HG03571 (cell line): ENCODE results near the gene MAP2.

Experiments used
- ATAC-seq: cut with Tn5 transposase; IDR thresholded peaks from one replicate; pipeline ENCODE4 v1.9.1; 2021; ENCODE audit not compliant: unreplicated experiment

Gene MAP2

GRCh38 chr2:209423562-209424198 is at the start of gene MAP2:
Gene MAP2, plus strand, starts transcription at chr2:209424047. Its CDS starts 229,124 bp downstream, at chr2:209653171.
- peak; percentile 98 for ATAC-seq

- ATAC-seq = no peak
Measured at GRCh38 chr2:209376686-209377085, 47.2 kb upstream of the MAP2 start.

- peak; percentile 100 for ATAC-seq
Measured at GRCh38 chr2:209380293-209380692, 43.6 kb upstream of the MAP2 start.

- ATAC-seq = no peak
Measured at GRCh38 chr2:209381091-209381490, 42.8 kb upstream of the MAP2 start.

GRCh38 chr2:209382775-209383174 is 41.1 kb upstream of the MAP2 start:
- ATAC-seq = no peak

GRCh38 chr2:209383212-209383611 is 40.6 kb upstream of the MAP2 start:
- no peak for ATAC-seq

- no peak for ATAC-seq
Measured at GRCh38 chr2:209387389-209387788, 36.5 kb upstream of the MAP2 start.

- ATAC-seq = no peak
Measured at GRCh38 chr2:209388446-209389037, 35.3 kb upstream of the MAP2 start.

GRCh38 chr2:209389171-209389618 is 34.7 kb upstream of the MAP2 start:
- ATAC-seq = no peak

GRCh38 chr2:209390839-209391238 is 33.0 kb upstream of the MAP2 start:
- no peak for ATAC-seq

- no peak for ATAC-seq
Measured at GRCh38 chr2:209391776-209392401, 32.0 kb upstream of the MAP2 start.

- ATAC-seq = no peak
Measured at GRCh38 chr2:209395229-209395628, 28.6 kb upstream of the MAP2 start.

GRCh38 chr2:209395652-209396051 is 28.2 kb upstream of the MAP2 start:
- no peak for ATAC-seq

- ATAC-seq = no peak
Measured at GRCh38 chr2:209398463-209398862, 25.4 kb upstream of the MAP2 start.

GRCh38 chr2:209401788-209402187 is 22.1 kb upstream of the MAP2 start:
- ATAC-seq = no peak

- ATAC-seq = no peak
Measured at GRCh38 chr2:209411296-209411695, 12.6 kb upstream of the MAP2 start.

- no peak for ATAC-seq
Measured at GRCh38 chr2:209411718-209412117, 12.1 kb upstream of the MAP2 start.

- no peak for ATAC-seq
Measured at GRCh38 chr2:209413311-209414014, 10.4 kb upstream of the MAP2 start.

GRCh38 chr2:209416913-209417312 is 6.9 kb upstream of the MAP2 start:
- ATAC-seq = no peak

- ATAC-seq = no peak
Measured at GRCh38 chr2:209422191-209422754, 1.6 kb upstream of the MAP2 start.

GRCh38 chr2:209424199-209424701 is 403 bp downstream of the MAP2 start:
- peak; percentile 8 for ATAC-seq
